A549 treated with ZK216348 at 1 μM for 4 hours (cell line): ENCODE data around the gene NDST3. TPM values are rescaled to one million over a fixed set of nuclear protein-coding genes. Genes with fewer than 3 reads are reported as not detected.

Experiments
- total RNA-seq: library from RNA; stranded (reverse); fragments of 200-300 nt; extraction: Qiagen RNA extraction; gene quantifications from 5 replicates; pipeline ENCODE4 v1.2.3, GENCODE V29; 2022; ENCODE audit warnings: low read depth

The NDST3 gene
- total RNA-seq, result not detected in 5 replicates

DNA sequence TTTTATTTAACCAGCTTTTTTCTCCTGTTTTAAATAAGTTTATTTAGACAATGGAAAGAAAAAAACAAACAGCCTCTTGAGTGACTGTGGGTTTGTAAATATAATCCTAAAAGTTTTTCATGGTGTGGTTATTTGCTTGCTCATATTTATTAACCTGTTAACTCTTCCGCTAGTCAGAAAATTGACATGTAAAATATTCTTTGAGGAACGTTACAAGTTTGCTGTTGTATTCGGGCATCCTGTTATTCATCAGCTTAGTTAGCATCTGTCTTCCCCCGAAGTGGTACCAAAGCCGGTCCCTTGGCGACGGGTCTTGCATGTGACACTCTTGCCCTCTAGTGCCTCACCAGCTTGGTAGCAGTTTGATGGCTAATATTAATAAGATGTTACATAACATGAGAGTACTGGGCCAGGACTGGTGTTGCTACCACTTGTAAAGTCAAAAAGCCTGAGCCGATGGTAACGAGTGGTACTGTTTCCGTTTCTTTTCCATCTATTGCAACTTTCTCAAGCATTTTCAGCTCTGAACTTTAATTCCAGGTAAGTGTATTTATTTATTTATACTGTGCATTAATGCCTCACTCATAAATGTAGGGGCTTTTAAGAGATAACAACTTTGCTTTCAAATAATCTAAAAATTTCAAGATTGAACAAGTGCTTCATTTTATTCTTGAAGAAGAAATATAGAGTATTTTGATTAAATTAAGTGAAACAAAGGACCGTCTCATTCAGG, at the start of gene NDST3:
NDST3 (plus strand) TSS at position 434 of the 733 bp plus-strand sequence. CDS start 19,425 bp downstream, outside the sequence.

